GM12872 (cell line): ENCODE data around the gene SFXN2.

Experiments
- CTCF ChIP-seq: IDR thresholded peaks from 3 replicates; pipeline ENCODE4 v1.5.1; 2011; ENCODE audit warnings: low read depth, mild to moderate bottlenecking, low read length, moderate library complexity; ENCODE audit not compliant: insufficient read depth

The SFXN2 gene

DNA sequence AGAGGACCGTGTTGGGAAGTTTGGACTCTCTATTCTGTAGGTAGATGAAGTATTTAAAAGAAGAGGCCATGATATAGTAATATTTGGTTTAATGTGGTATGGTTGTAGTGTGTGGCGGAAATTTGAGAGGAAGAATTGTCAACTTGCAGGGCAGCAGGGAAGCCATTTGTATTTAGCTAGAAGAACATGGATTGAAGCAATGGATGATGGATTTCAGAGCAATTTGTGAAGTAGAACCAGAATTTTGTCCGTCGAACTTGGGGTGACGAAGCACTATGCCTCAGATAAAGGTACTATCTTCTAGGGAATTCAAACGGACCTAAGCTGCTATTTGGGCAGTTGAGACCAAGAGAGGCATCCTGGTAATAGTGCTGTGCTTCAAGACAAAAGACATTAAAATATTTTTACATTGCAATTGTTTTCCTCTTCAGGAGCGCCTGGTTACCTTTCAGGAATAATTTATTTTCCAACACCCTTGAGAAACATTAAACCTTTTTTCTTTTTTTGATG lies 28.7 kb downstream of the SFXN2 start:
- TF ChIP-seq CTCF: no peak

GRCh38 chr10:102743588-102744373 lies 29.3 kb downstream of the SFXN2 start, which contains the start of gene WBP1L:
WBP1L (plus strand) TSS chr10:102743948; CDS start chr10:102744054, 106 bp downstream.
- TF ChIP-seq CTCF: no peak

DNA sequence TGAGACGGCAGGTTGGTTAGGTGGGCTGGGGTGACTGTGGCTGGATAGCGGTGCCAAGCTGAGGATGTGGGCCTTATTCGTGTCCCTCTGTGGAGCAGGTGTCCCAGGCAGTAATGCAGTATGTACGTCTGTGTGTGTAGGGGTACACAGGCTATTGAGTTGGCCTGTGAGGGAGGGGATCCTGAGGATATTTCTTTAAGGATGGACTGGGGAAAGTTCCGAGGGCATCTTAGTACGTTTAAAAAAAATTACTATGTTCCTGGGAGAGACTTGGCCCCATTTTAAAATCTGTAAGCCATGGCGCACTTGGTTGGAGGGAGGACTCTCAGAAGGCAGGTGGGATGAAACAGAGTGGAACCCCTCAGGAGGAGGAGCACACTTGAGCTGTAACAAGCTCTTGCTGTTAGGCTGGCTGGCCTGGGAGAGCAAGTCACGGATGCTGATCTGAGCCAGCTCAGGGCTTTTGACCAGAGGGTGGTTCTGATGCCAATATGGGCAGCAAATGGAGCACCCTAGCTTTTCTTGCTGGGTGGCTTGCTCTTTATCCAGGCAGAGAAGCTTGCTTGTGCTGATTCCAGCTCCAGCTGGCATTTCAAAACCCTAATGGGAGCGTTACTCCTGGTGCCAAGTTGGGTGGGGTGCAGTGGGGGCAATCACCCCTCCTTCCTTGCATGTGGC lies 30.1 kb downstream of the SFXN2 start:
- TF ChIP-seq CTCF: no peak

GRCh38 chr10:102745157-102745556 lies 30.7 kb downstream of the SFXN2 start:
- no peak for TF ChIP-seq CTCF

DNA sequence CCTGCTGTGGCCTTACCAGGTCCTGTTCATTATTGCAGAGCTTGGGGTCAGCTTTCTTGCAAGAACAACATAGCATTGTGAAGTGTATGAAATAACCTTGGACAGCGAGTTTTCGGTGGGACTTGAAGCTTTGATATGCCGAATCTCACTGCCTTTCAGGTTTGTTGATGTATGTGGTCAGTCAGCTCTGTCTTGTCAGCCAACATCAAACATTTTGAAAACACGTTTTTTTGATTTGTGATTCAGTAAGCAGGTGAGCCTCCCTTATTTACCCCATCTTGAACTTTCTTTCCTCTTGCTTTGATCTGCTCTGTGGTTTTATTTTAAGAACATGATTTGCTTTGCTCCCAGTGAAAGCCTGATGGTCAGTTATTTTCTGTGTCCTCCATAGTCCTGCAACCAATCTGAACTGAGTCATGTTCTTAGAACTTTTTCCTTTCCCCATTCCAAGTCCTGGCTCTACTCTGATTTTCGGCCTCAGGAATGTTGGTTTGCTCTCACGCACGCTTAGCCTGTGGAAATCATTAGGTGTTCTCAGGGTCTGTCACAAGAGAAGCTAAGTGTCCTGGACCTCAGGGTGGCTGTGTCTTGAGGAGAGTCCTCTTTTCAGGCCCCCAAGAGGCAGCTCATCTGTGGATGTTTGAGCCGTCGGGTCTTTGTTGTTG lies 38.0 kb downstream of the SFXN2 start:
- TF ChIP-seq CTCF: no peak

DNA sequence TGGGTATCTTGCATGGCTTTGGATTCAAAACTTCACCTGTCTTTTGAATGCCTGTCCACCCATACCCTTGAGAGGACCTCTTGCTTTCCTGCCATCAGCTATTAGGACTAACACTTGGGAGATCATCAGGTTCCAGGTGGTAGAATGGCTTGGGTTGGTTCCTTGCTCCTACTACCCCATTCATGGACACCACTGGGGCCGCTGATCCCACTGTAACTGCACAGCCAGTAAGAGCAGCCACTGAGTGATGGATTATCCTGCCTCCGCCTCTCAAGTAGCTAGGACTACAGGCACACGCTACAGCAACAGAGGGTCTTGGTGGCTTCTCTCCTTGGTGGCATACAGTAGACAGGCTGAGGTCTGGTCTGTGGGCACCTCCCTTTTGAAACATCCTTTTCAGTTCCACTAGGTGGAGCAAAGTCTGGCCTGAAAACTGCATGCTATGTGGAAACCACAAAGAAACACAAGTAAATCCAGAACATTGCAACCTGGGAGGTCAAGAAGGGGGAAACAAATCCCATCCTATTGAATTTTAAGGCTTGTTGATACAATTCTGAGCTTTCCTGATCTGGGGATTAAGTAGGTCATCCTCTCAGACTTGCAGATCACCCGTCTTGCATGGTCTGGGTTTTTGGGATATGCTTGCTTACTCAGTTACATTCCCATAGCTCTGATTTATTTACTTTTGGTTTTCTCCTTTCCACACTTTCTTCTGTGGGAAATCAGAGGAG lies 38.7 kb downstream of the SFXN2 start:
- TF ChIP-seq CTCF: peak; percentile 62
